WTC11 (cell line): ENCODE measurements around the gene B9D2. TPM values are rescaled to one million over a fixed set of nuclear protein-coding genes. Genes with fewer than 3 reads are reported as not detected.
"Not testable (repeated sequence)": the region's sequence is repeated elsewhere in the genome, so short reads cannot be mapped to it uniquely, and the experiment has no call there.

ENCODE experiments used
- ATAC-seq: fragments of 200-7000 bp; cut with Tn5 transposase; 2 replicates; pipeline ENCODE4 v1.10.0; 2021; ENCODE audit warnings: mild to moderate bottlenecking, moderate library complexity
- CTCF ChIA-PET: fragments of 300-600 bp; sonication (Branson Sonifier 250); formaldehyde crosslinking; loops from one replicate; lab custom pipeline; 2021; ENCODE audit warnings: antibody characterized with exemption; lab: Charles Lee
- POLR2A ChIA-PET: fragments of 350-600 bp; sonication (Branson Sonifier 250); formaldehyde crosslinking; loops from one replicate; lab custom pipeline; 2021; ENCODE audit warnings: antibody characterized with exemption; lab: Charles Lee
- DNase-seq: peaks from one replicate; pipeline ENCODE4 v3.0.0; 2021; ENCODE audit warnings: low spot score
- H3K27ac Mint-ChIP-seq: 2 replicates; pipeline ENCODE4 v1.8.0; 2021; ENCODE audit warnings: mixed read lengths
- H3K27me3 Mint-ChIP-seq: 2 replicates; pipeline ENCODE4 v1.8.0; 2021; ENCODE audit warnings: low read depth, mild to moderate bottlenecking, moderate library complexity, mixed read lengths
- H3K36me3 Mint-ChIP-seq: 2 replicates; pipeline ENCODE4 v1.8.0; 2021; ENCODE audit warnings: mixed read lengths
- H3K4me1 Mint-ChIP-seq: 2 replicates; pipeline ENCODE4 v1.8.0; 2022; ENCODE audit warnings: mixed read lengths
- H3K4me3 Mint-ChIP-seq: 2 replicates; pipeline ENCODE4 v1.8.0; 2021; ENCODE audit warnings: mild to moderate bottlenecking, moderate library complexity, mixed read lengths
- H3K9me3 Mint-ChIP-seq: 2 replicates; pipeline ENCODE4 v1.8.0; 2021; ENCODE audit warnings: mixed read lengths
- CDX4 ChIP-seq: fragments of 250-450 bp; sonication (Bioruptor Pico); IDR thresholded peaks from 2 replicates; pipeline ENCODE4 v1.9.0; 2021; ENCODE audit warnings: moderate library complexity, mild to moderate bottlenecking, inconsistent platforms, borderline replicate concordance
- ESRRA ChIP-seq: sonication (generic); formaldehyde crosslinking; IDR thresholded peaks from 2 replicates; pipeline ENCODE4 v1.8.1; 2022; ENCODE audit warnings: mild to moderate bottlenecking, missing genetic modification reagents, borderline replicate concordance
- FOXP1 ChIP-seq: sonication (generic); formaldehyde crosslinking; IDR thresholded peaks from 2 replicates; pipeline ENCODE4 v1.8.0; 2022; ENCODE audit warnings: missing genetic modification reagents, mild to moderate bottlenecking, moderate library complexity, borderline replicate concordance
- MXD4 ChIP-seq: fragments of 250-450 bp; sonication (Bioruptor Pico); IDR thresholded peaks from 2 replicates; pipeline ENCODE4 v1.8.0; 2021; ENCODE audit warnings: mild to moderate bottlenecking, moderate library complexity, borderline replicate concordance
- PREB ChIP-seq: sonication (generic); formaldehyde crosslinking; IDR thresholded peaks from 2 replicates; pipeline ENCODE4 v1.8.1; 2022; ENCODE audit warnings: mild to moderate bottlenecking, missing genetic modification reagents, moderate library complexity, borderline replicate concordance
- SOX15 ChIP-seq: fragments of 250-450 bp; sonication (Bioruptor Pico); IDR thresholded peaks from 2 replicates; pipeline ENCODE4 v1.9.0; 2021; ENCODE audit warnings: mild to moderate bottlenecking
- STAT6 ChIP-seq: sonication (generic); formaldehyde crosslinking; conservative IDR thresholded peaks from 2 replicates; pipeline ENCODE4 v1.8.1; 2023; ENCODE audit warnings: mild to moderate bottlenecking, low read depth, missing genetic modification reagents, moderate library complexity
- USF2 ChIP-seq: sonication (generic); formaldehyde crosslinking; IDR thresholded peaks from 2 replicates; pipeline ENCODE4 v1.8.1; 2023; ENCODE audit warnings: mild to moderate bottlenecking, missing genetic modification reagents, moderate library complexity
- ZNF219 ChIP-seq: sonication (generic); formaldehyde crosslinking; IDR thresholded peaks from 2 replicates; pipeline ENCODE4 v1.8.0; 2023; ENCODE audit warnings: missing genetic modification reagents, mild to moderate bottlenecking, borderline replicate concordance
- ZNF232 ChIP-seq: sonication (generic); formaldehyde crosslinking; IDR thresholded peaks from 2 replicates; pipeline ENCODE4 v1.8.0; 2022; ENCODE audit warnings: mild to moderate bottlenecking, missing genetic modification reagents
- ZNF416 ChIP-seq: fragments of 250-450 bp; sonication (Bioruptor Pico); IDR thresholded peaks from 2 replicates; pipeline ENCODE4 v1.9.0; 2021; ENCODE audit warnings: mild to moderate bottlenecking, inconsistent platforms
- ZNF512 ChIP-seq: sonication (generic); formaldehyde crosslinking; IDR thresholded peaks from 2 replicates; pipeline ENCODE4 v1.8.1; 2022; ENCODE audit warnings: missing genetic modification reagents, borderline replicate concordance
- total RNA-seq: library from RNA; stranded (reverse); gene quantifications from 3 replicates; pipeline ENCODE4 v1.2.3, GENCODE V29; 2021
- TF ChIP-seq, protein P1 (sequence below): sonication (generic); formaldehyde crosslinking; IDR thresholded peaks from 2 replicates; pipeline ENCODE4 v1.8.1; 2023; ENCODE audit warnings: mild to moderate bottlenecking, missing genetic modification reagents, borderline replicate concordance
- TF ChIP-seq, protein P2 (sequence below): fragments of 250-450 bp; sonication (Bioruptor Pico); IDR thresholded peaks from 2 replicates; pipeline ENCODE4 v1.8.0; 2021; ENCODE audit warnings: mild to moderate bottlenecking

The B9D2 gene
- total RNA-seq, 1 experiment from 2014 or later, result 4.7 TPM

DNA sequence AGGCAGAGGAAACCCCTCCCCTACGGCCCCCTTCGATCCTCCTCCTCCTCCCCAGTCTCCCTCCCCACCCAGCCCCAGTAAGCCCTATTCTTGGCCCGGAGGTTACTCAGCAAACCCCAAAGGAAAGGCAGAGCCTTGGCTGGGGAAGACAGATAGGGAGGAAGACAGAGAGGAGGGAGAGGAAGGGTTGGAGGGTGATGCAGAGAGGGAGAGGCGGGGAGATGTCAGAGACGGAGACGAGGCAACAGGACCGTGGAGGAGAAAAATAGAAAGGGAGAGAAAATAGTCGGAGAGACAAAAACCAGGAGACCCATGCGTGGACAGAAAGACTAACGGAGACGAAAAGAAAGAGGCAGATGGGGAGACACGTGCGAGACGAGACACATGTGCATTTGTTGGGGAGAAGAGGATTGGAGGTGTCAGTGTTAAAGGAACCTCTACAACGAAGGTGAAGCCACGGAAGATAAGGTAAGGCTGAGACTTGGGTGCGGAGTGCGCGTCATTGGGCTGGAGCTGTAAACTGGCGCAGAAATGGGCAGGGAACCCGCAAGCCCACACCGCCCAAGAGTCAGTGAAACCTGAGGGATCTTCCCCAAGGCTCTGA lies 13.1 kb downstream of the B9D2 start (continued):
- TF ChIP-seq, protein P1, sequence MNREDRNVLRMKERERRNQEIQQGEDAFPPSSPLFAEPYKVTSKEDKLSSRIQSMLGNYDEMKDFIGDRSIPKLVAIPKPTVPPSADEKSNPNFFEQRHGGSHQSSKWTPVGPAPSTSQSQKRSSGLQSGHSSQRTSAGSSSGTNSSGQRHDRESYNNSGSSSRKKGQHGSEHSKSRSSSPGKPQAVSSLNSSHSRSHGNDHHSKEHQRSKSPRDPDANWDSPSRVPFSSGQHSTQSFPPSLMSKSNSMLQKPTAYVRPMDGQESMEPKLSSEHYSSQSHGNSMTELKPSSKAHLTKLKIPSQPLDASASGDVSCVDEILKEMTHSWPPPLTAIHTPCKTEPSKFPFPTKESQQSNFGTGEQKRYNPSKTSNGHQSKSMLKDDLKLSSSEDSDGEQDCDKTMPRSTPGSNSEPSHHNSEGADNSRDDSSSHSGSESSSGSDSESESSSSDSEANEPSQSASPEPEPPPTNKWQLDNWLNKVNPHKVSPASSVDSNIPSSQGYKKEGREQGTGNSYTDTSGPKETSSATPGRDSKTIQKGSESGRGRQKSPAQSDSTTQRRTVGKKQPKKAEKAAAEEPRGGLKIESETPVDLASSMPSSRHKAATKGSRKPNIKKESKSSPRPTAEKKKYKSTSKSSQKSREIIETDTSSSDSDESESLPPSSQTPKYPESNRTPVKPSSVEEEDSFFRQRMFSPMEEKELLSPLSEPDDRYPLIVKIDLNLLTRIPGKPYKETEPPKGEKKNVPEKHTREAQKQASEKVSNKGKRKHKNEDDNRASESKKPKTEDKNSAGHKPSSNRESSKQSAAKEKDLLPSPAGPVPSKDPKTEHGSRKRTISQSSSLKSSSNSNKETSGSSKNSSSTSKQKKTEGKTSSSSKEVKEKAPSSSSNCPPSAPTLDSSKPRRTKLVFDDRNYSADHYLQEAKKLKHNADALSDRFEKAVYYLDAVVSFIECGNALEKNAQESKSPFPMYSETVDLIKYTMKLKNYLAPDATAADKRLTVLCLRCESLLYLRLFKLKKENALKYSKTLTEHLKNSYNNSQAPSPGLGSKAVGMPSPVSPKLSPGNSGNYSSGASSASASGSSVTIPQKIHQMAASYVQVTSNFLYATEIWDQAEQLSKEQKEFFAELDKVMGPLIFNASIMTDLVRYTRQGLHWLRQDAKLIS (CRISPR knock-in tag), result no peak
- no peak for TF ChIP-seq ZNF416
- no peak for TF ChIP-seq SOX15 (CRISPR knock-in tag)
- TF ChIP-seq, protein P2, sequence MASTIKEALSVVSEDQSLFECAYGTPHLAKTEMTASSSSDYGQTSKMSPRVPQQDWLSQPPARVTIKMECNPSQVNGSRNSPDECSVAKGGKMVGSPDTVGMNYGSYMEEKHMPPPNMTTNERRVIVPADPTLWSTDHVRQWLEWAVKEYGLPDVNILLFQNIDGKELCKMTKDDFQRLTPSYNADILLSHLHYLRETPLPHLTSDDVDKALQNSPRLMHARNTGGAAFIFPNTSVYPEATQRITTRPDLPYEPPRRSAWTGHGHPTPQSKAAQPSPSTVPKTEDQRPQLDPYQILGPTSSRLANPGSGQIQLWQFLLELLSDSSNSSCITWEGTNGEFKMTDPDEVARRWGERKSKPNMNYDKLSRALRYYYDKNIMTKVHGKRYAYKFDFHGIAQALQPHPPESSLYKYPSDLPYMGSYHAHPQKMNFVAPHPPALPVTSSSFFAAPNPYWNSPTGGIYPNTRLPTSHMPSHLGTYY, result no peak
- TF ChIP-seq PREB (CRISPR knock-in tag), result no peak
- no peak for TF ChIP-seq USF2 (CRISPR knock-in tag)

- H3K36me3 Mint-ChIP-seq, H3K27ac Mint-ChIP-seq, POLR2A ChIA-PET, ATAC-seq, H3K9me3 Mint-ChIP-seq, H3K4me3 Mint-ChIP-seq, DNase-seq: not testable (repeated sequence)
- CTCF ChIA-PET, result interaction anchor here (1.0 to 1.5 kb wide), 3 partner anchors 19 to 85 kb away, joined by 3 to 4 read pairs (median 3); no protein-coding TSS in a partner anchor
- Mint-ChIP-seq H3K4me1 (peaks cover 10% of the 10 kb centered on the region), H3K27me3 (peaks cover 33% of the 10 kb centered on the region)
Measured at GRCh38 chr19:41346916-41347315, 17.0 kb downstream of the B9D2 start.

DNA sequence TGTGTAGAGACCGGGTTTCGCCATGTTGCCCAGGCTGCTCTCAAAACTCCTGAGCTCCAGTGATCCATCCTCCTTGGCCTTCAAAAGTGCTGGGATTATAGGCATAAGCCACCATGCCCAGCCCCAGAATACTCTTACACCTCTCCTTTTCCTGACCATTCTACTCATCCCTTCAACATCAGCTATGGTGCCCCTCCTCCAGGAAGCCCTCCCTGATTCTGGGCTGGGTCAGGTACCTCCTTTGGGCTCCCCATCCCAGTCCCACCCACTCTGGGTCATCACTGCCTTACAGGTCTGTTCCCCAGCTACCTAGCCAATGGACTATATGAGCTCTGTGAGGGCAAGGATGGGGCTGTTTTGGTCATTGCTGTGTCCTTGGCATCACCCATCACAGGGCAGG lies 19.8 kb downstream of the B9D2 start:
- Mint-ChIP-seq H3K4me3 (no peak overlapping the region), H3K27ac (no peak overlapping the region), H3K27me3 (peaks cover 6% of the 10 kb centered on the region), H3K4me1 (no peaks in the 10 kb centered on the region), H3K36me3 (no peaks in the 10 kb centered on the region), H3K9me3 (no peaks in the 10 kb centered on the region)
- POLR2A ChIA-PET, result no interaction called here
- DNase-seq (no peak), ATAC-seq (no peak)
- CTCF ChIA-PET, result interaction anchor here (0.9 to 1.2 kb wide), 3 partner anchors 22 to 227 kb away, joined by 3 to 4 read pairs (median 3); no protein-coding TSS in a partner anchor
- TF ChIP-seq ZNF512 (no peak), ZNF232 (CRISPR knock-in tag) (no peak), STAT6 (no peak), MXD4 (CRISPR knock-in tag) (no peak), FOXP1 (CRISPR knock-in tag) (no peak), ZNF219 (CRISPR knock-in tag) (no peak), CDX4 (no peak), ESRRA (CRISPR knock-in tag) (no peak)
